Suprapubic skin (tissue), 3 donors: ENCODE data around the gene TNFSF4.

Experiments used
- CTCF ChIP-seq, 2 donors: fragments of 200-600 bp in 1 of 2; fragments of 450-650 bp in 1 of 2; sonication (generic) in 1 of 2; IDR thresholded peaks; one replicate each; pipeline ENCODE4 v1.5.1; 2016 to 2019; ENCODE audit warnings: antibody characterized with exemption in 2 of 2, mild to moderate bottlenecking in 1 of 2, moderate library complexity in 1 of 2
- EP300 ChIP-seq: sonication (generic); formaldehyde crosslinking; IDR thresholded peaks from one replicate; pipeline ENCODE4 v1.6.1; 2017; ENCODE audit warnings: antibody characterized with exemption

- TF ChIP-seq EP300 (no peak), CTCF (IDR thresholded peaks at IDR 0.05) (no peak)
These were observed 41.3 kb upstream of the TNFSF4 start for GRCh38 chr1:173248247-173248940.
